ENCODE results near the gene RND1.

DNA sequence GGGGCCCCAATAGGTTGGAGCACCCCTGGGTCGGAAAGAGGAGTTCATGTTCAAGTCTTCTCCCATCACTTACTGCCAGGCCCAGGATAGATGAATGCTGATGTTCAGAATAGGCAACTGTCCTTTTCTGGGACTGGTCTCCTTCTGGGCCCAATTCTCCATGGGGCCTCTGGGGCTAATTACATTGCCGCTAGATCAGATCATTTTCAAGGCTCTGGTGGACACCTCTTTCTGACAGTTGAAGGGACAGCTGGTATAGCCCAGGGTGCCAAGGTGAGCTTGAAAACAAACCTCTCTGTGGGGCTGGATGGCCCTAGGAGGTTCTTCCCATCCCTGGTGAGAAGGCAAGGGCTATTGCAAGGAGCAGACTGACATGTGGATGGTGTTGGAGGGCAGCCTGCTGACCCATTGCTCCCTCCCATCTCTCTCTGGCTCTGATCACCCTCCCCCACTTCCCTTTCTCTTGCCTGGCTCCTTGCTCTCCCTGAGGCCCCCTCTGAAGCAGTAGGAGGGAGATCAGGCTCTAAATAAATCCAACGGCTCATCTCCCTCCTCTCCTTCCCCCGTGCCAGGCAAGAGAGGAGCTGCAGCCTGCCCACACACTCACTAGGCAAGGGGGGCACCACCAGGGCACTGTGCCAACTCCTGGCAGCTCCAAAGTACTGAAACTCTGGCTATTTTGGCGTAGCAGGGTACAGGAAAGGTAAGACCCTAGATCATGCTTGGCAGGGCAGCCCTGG, 45.5 kb downstream of the RND1 start:
- TF ChIP-seq, protein P1, sequence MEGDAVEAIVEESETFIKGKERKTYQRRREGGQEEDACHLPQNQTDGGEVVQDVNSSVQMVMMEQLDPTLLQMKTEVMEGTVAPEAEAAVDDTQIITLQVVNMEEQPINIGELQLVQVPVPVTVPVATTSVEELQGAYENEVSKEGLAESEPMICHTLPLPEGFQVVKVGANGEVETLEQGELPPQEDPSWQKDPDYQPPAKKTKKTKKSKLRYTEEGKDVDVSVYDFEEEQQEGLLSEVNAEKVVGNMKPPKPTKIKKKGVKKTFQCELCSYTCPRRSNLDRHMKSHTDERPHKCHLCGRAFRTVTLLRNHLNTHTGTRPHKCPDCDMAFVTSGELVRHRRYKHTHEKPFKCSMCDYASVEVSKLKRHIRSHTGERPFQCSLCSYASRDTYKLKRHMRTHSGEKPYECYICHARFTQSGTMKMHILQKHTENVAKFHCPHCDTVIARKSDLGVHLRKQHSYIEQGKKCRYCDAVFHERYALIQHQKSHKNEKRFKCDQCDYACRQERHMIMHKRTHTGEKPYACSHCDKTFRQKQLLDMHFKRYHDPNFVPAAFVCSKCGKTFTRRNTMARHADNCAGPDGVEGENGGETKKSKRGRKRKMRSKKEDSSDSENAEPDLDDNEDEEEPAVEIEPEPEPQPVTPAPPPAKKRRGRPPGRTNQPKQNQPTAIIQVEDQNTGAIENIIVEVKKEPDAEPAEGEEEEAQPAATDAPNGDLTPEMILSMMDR (IDR thresholded peaks at IDR 0.05), result no peak
- TF ChIP-seq RFX5 (IDR thresholded peaks at IDR 0.05), result no peak
